HG03039 (cell line): ENCODE measurements around the gene BABAM2.

Experiments
- ATAC-seq: cut with Tn5 transposase; IDR thresholded peaks from one replicate; pipeline ENCODE4 v1.9.1; 2021; ENCODE audit warnings: mild to moderate bottlenecking, moderate library complexity; ENCODE audit not compliant: unreplicated experiment

The BABAM2 gene

DNA sequence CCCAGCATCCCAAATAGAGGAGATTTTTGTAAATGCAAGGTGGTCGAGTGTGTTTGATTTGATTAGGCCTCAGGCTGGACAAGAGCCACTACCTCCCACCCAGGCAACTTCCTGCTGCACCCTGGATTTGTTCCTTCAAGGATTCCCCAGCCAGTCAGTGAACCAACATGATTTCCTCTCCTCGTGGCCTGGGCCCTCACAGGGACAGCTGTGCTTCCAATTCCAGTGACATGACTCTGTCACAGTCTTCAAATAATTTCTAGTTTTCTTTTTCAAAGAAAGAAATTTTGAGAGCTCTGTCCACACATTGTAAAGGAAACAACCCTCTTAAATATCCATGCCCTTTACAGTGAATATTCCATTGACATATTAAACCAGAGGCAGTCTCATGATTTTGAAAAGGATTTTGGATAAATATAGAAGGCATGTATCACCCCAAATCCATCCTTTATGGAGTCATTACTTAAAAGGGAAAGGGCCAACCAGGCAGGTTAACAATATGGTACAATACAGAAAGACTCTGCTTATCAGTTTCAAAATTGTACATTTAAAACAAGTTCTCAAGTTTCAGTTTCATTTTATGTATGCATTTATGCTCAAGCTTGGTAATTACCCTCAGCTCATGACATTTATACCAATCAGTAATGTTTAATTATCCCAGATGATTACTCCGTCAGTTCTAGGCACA lies 380.8 kb downstream of the BABAM2 start:
- ATAC-seq, result no peak

DNA sequence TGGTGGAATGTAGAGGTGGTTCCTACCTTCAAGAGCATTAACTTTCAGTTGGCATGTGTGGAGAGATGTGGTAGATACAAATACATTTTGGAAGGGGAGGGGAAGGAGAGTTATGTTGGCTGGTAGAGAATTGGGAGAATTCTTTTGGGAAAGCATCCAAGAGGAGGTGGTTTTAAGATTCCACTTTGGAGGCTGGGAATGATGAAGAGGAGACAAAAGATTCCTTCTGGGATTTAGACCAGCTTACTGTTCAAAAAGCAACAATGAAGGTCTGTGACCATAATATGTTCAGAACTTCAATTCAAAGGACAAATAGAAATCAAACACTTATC lies 381.4 kb downstream of the BABAM2 start:
- ATAC-seq, result no peak

DNA sequence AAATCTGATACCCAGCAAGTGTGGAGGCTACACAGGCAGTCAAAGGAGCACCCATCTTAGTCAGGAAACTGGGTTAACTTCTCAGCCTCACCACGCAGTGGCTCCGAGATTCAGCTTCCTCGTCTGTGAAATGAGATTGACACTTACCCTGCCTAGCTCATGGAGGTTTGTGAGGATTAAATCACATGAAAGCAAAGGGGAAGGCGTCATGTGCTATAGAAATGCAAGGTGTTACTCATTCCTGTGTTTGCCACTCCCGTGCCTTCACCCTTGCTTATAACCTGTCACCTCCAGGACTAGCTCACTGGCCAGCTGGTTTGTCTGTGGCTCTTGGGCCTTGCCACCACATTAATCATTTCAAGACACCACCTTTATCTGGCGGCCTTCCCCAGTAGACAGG lies 383.2 kb downstream of the BABAM2 start:
- no peak for ATAC-seq

DNA sequence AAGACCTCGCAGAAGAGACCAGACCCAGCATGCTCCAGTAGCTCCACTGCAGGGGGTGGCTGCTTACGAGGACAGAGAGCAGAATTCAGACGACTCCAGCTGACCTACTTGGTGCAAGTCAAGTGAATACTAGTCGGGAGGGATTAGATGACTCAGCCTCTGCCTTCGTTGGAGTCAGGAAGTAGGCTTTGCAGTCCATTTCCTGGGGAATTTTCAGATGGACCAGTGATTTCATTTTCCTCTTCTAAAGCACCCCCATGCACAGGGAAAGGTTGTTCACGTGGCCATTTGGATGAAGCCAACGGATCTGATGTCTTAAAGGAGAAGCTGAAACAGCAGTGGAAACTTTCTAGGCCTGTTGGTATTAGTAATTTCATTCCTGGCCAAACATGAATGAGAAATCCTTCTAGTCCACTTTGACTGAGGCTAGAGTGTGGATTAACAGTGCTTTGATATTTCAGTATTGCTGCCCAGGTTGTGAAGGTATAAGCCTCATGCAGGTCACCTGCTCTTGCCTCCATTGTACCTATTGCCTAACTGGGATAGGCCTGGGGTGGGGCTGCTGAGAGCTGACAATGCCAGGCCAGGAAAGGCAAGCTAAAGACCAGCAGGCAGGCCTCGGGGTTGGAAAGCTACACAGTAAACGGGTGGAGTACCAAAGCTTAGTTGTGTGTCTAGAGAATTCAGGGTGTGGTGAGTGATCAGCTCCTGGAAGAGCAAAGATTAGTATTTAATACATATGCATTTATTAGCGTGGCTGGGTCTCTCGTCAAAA lies 384.6 kb downstream of the BABAM2 start:
- no peak for ATAC-seq

DNA sequence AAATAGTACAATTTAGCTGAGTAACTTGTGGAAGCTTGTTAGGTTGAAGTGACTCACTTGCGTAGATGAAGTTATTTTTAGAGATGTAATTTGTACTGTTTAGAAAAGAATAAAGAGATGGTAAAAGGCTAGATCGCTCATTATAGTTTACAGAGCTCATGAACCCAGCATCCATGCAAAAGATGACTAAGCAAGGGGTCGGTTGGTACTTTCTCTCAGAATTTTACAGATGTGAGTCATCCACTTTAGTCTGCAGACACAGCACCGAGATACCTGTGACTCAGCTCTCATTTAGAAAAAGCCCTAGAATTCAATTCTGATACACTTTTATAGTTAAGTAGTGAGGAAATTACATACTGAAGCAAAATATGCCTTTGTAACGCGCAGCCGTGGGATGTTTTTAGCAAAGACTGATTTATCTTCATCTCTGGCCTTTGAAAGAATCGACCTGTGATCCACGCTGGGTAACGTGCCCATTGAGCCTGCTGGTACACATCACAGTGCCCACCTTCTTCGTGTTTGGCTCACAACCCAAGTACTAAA lies 385.6 kb downstream of the BABAM2 start:
- ATAC-seq, result no peak

DNA sequence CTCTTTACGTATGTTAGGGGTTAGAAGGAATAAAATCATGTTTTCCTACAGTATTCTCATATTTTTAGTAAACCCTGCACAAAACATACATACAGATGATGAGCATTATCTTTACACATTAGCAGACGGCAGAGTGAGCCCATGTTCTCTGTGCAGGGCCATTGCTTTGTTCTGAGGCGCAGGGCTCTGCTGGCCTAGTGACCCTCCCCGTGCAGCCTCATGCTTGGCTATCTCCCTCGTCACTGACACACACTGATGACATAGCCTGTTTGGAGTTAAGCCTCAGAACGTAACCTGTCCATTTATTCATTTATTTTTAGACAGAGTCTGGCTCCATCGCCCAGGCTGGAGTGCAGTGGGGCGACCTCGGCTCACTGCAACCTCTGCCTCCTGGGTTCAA lies 386.3 kb downstream of the BABAM2 start:
- ATAC-seq, result no peak

DNA sequence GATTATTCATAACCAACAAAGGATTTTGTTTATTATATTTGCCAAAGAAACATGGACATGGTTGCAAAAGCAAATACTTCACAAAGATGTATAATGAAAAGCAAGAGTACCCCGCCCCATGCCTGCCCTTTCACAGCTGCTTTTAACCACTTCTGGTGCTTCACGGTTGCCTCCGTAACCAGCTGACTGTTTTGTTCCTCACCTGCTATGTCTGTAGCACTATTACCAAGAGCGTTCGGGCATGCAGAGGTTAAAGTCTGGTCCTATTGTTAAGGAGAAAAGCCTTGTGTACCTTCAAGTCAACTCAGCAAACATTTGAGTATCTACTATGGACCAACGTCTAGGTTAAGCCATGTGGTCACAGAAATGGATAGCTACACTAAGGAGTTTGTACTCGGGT lies 386.9 kb downstream of the BABAM2 start:
- no peak for ATAC-seq

DNA sequence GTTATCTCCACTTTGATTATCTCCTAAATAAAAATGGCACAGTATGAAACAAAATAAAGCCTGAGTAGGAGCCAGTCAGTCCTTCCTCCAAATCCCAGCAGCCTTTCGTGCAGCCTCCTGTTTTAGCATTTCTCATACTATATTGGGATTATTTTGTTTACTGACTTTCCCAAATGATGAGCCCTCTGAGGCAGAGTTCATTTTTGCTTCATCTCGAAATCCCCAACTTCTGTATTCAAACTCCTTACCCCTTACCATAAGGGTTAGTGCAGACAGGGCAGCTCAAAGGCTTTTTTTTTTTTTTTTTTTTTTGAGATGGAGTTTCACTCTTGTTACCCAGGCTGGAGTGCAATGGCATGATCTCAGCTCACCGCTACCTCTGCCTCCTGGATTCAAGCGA lies 388.8 kb downstream of the BABAM2 start:
- no peak for ATAC-seq

DNA sequence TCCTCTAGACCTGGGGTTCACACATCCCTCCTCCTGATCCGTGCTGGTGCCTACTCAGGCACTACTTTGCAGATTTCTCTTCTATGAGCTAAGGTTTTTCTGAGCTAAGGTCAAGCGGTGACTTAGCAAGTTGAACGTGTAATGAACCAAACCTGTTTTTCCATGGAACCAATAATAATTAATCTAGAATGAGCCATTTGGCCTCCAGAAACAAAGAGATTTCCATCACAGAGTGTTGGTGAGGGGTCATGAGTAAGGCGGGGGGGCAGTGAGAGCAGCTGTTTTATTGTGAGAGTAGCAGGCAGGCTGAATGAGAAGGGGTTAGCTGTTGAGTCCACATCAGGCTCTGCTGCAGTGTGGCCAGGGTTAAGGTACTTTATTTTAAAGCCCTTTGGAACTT lies 390.1 kb downstream of the BABAM2 start:
- ATAC-seq, result no peak

DNA sequence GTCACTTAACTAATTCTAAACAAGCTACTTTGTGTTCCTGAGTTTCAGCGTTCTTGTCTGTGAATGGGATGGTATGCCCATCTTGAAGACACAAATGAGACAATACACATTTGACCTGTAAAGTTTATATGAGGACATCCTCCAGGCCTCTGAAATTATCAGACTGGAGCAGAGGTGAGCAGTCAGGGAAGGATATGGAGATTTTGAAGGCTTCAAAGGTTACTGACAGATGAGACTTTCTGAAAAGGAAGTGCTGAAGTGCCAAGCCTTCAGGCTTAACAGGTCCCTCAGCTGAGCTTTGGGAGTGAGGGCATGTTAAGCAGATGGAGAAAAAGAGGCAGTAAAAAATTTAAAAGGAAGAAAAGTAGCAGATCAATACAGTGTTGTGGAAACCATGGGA lies 391.2 kb downstream of the BABAM2 start:
- ATAC-seq, result no peak

DNA sequence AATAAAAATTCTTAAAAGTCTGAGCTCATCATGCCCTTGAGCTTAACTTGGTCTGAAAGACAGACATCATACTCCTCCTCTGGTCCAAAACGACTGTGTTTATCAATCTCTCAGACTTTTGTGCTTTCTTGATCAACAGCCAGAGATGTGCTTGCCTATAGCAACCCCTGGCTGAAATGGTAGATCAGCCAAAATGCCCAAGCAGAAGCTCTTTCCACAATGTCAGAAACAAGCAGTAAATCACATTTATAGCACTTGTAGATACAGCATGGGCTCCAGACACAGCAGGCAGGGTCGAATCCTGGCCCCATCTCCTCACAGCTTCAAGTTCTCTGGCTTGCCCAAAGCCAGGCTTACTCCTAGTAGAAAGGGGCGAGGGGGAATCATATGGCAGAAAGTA lies 391.7 kb downstream of the BABAM2 start:
- no peak for ATAC-seq

DNA sequence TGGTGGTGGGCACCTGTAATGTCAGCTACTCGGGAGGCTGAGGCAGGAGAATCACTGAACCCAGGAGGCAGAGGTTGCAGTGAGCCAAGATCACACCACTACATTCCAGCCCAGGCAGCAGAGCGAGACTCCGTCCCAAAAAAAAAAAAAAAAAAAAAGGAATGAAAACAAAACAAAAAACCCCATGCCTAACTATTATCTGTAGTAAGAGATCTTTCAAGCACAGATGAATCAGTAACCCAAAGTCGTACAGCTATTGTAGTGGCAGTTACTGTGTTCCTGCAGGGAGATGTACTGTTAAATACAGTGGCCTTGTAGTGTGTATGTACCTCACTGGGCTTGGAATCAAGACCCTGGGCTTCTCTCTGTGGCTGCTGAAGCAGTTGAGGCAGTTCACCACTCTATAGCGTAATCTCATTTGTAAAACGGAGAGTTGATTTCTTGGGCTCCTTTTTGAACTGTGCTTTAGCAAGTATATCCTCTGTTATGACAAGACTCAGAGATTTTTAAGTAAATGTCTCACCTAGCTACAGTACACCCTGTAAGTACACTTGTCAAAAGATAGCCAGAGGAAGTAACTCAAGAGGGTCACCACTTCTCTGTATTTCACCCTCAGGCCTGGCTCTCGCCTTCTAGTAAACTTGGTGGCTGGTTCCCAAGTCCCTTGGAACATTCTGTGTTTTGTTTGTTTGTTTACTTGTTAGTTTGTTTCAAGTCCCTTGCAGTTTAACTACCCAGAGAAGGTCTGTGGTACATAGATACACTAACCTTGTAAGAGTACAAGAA lies 392.5 kb downstream of the BABAM2 start:
- no peak for ATAC-seq

DNA sequence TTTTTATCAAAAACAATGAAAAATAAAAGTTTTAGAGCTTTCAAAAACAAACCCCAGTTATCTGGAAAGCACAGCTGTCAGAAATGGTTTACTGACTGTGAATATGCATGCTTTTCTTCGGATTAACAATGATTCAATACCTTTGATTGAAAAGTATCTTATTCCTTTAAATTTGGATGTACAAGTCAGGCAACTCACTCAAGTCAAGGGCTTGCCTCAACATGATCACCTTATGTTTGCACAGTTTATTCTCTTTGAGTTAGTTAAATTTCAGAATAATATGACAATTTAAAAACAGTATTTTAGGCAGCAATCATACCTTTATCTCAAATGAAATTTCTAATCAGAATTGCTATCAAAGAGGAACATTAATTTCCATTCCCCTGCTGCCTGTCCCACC lies 393.3 kb downstream of the BABAM2 start:
- ATAC-seq, result no peak

DNA sequence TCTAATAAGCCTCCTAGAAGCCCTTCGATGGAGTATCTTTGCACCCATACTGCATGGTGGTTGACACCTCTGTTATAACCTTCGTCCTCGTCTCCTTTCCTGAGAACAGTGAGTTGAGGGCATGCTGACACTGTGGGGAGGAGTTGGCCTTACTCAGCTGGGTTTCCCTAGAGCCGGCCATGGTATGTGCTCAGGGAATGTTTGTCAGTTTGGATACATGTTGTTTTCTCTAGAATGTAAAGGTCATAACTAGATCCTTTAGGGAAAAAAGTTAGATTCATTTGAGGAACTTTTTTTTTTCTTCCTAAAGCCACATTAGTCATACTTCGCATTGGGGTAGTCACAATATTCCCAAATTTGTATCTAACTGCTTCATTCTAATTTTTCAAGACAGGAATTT lies 396.1 kb downstream of the BABAM2 start:
- no peak for ATAC-seq

DNA sequence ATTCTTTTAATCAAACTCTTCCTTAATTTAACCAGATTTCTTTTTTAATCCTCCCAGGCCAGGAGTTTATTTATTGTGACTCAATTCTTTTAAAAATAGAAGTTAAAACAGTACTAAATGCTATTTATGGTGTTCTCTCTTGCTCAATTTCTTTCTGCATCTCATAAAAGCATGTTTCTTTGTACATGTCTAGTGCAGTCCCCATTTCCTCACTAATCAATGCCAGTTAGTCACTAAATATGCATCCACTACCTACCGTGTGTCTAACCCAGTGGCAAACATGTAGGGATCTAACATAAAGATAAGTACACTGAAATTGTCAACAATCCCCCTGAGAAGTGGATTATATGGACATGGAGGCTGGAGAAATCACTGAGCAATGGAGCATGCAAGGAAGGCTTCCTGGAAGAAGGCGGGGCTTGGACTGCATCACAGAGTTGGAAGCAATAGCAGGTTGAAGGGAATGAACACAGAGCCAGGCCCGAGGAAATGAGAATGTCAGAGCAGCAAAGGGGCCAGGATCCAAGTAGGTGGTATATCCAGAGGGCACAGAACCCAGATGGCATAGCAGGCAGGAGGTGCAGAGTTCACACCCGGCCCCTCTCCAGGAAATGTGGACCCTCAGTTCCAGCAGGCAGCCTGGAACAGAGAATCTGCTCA lies 396.9 kb downstream of the BABAM2 start:
- no peak for ATAC-seq

DNA sequence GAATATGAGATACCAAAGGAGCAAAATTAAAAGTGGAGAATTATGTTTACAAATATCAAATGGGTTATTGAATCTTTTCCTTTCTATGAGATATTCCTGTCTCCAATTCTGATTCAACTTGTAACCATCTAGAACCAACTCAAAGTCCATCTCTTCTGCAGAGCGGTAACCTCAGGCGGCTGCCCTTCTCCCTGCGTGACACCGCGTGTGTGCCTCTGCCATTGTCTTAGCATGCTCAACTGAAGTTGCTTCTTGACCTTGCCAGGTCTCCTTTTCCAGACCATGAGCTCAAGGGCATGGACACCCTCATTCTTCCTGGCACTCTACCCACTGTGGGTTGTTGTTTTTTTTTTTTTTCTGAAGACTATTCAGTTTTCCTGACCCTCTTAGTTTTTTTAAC lies 398.1 kb downstream of the BABAM2 start:
- ATAC-seq, result no peak

DNA sequence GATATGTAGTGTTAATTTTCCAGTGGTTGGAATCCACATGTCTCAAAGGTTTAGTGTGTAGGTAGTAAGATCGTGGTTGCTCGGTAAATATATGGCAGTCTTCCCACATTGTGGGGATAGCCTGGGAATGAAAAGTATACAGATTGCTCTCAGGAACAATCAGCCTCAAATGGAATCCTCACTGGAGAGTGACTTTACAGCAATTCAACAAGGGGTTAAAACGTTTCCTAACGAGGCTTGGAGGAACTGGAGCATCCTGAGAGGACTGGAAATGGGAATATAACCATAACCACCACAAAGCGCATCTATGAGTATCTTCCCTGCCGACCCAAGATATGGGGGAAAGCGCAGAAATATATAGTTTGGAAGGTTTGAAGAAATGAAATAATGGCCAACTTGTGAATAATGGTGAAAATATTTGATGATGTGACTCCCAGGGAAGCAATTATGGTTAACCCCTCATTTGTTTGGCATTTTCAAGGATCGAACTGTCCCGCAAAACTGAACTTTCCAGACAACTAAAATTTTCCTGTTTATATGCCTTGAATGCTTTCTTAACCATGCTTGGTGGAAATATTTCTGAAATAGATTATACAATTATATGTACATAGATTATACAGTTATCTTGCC lies 401.4 kb downstream of the BABAM2 start:
- ATAC-seq, result no peak

DNA sequence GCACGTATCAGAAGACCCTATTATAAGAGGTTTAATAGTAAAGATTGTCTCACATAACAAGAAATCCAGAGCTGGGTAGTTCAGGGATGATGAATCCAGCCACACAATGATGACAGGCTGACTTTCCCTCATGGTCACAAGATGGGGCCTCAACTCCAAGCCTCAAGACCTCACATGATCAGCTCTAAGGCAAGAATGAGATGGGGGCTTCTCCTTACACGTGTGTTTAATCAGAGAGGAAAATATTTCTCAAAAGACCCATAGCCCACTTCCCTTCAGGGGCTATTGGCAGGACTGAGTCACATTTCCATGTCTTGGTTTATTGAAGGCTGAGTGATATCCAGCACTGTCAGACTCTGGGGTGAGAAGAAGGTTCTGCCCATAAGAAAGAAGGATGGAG lies 402.0 kb downstream of the BABAM2 start:
- no peak for ATAC-seq

DNA sequence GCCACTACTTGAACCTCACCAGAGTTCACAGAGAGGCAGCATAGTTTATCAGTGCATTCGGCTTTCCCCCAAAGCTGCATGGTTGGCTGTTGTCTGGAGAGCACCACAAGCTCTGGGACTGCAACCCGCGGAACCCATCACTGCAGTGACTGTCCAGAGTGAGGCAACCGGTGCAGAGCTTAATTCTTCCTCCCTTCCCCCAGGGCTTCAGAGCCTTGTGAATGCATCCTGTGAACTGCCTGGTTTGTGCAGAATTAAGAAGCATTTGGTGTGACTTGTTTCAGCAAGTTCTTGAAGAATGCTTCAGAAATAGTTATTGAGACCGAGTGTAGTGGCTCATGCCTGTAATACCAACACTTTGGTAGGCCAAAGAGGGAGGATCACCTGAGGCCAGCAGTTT lies 402.9 kb downstream of the BABAM2 start:
- no peak for ATAC-seq

DNA sequence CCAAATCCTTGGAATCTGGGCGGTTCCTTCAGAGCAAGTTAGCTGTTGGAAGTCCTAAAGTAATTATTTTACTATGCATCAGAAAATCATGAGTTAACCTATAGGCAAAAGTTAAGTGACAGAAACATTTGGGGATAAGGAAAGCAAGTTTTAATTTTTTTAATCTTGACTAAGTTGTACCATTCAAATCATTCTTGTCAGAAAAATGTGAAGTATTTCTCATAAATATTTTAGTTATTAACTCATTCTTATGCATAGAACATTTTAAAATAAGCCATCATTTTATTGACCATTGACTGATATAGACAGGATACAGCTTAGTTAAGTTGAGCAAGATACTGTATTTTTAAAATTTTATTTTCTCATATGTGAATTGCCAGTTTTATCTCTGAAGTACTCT lies 403.9 kb downstream of the BABAM2 start:
- ATAC-seq, result no peak

DNA sequence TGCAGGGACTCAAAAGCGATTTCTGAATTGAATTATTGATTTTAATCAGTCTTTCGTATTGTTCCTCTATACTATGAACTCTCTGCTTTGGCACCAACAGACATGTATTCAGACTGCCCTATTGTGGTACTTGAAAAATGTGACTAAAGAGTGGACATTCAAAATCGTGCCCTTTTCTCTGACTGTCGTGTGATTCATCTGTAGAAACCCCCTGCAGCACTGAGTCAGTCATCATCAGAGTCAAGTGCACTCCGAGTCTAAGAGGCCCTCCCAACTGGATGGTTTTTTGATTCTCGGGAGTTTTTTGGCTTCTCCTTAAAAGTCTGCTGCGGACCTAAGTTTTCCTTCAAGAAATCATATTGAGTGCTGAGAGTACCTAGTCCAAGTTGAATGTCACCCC lies 405.7 kb downstream of the BABAM2 start:
- ATAC-seq, result no peak
